GM04503 (cell line): ENCODE results near the gene MBD6.

Experiments used
- DNase-seq: peaks from one replicate; pipeline ENCODE4 v3.0.0-alpha.2; 2012; ENCODE audit warnings: low read depth

MBD6 gene

DNA sequence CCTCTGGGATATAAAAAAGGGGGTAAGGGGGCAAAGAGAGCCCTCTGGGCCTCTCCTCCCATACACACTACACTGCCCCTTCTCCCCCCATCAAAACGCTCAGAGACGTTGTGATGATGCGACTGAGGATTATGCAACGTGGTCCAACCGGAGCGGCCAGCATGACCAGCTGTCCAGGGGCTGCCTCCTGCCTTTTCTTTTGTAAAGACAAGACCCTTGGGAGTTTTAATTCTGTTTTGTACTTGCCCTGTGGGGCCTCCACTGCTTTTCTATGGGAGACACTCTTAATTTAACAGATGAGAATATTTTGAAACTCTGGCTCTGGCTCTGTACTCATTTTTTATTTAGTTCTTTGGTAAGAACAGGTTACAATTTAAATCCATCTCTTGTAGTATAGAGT is 7.2 kb downstream of the MBD6 start:
- no peak for DNase-seq

DNA sequence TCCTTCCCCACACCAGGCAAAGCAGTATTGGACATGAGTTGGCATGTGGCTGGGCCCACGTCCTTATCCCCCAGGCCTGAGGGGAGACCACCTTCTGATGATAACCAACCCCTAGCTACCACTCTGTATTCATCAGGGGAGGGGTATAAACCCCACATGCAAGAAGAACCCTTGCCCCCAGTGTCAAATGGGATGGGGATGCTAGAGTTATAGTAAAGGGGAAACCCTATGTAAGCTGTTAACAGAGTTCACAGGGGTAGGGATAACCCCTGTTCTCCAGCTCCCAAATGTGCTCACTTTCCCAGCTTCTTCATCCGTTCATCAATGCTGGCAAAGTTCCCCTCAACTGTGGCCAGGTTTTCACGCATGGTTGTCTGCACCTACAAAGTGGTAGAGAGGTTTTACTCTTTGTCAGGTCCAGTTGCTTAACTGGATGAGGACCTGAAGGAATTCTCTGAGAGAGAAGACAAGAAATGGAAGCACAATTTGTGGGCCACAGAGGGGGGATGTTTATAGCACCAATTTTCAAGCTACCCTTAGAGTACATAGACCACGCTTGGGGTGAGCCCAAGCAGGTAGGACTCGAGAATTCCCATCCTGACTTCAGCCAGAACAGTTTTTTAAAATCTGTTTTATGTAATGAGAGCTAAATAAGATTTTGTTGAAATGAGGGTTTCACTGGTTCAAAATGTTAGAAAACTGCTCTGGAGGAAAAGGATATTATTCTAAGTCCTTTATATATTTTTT is 7.9 kb downstream of the MBD6 start:
- no peak for DNase-seq

DNA sequence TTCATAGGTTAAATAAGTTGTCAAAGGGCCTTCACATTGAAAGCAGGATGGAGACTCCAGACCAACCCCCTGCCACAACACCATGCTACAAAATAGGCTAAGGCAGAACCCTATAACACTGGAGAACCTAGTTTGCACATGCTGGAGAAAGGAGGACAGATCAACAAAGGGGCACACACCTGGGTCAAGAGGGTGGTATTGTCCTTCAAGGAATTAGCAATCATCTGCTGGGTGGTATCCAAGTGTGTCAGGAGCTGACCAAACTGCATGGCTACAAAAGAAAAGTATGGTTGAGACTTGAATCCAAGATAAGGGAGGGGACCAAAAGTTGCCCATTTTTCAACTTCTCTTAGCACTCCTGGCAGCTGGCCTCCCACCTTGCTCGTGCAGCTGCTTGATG is 9.2 kb downstream of the MBD6 start:
- DNase-seq, result no peak

DNA sequence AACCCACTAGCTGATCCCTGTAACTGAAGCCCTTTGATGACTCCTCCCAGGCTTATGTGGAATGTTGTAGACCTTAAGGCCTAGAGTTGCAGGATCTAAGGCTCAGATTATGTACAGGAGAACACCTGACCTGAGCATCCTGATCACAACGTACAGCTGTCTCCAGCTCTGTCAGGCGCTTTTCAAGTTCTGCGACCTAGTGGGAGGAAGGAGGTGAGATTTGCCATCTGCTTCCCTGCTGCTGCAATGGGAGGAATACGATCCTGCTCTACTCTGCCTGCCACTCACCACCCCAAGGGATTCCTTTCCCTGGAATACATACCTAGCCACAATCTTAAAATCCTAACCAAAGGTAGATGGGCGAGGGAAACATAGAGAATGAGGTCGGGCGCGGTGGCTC is 10.5 kb downstream of the MBD6 start:
- no peak for DNase-seq

DNA sequence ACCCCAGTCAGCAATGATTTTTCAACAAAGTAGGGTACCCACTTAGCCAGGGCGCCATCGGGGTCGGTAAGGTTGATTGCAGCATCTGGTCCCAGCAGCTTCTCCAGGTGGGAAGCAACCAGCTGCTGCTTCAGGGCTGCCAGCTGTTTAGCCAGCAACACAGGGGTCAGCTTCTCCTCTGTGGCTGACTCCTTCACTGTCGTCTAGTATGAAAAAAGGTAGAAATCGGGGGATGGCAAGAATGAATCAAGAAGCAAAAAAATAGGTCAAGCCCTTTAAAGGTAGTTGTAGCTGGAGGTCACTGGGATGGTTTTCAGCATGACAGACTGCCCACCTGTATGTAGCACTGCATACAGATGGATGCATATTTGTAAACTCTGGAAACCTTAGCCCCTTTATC is 11.6 kb downstream of the MBD6 start:
- no peak for DNase-seq

DNA sequence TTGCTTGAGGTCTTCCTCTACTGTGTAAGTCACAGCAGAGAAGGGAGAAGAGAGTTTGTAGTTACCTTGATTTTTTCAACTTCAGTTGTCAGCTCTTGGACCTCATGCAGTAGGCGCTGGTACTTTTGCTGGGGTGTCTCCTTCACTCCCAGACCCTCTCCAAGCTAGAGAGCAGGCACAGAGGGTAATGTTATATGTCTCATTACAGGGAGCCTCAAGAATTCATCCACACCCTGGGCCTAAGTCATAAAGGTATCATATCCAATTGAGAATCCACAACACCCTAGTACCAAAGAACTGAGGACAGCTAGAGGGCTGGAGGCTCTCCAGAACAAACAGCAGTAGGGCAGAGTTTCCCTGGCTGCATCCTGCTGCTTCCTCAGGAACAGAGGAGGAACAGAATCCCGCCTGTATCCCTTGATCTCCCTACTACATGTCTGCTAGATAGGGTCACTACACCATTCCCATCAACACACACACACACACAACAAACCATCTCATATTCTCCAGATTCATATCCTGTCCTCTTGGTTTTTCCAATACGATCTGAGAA is 12.4 kb downstream of the MBD6 start:
- DNase-seq, result no peak

DNA sequence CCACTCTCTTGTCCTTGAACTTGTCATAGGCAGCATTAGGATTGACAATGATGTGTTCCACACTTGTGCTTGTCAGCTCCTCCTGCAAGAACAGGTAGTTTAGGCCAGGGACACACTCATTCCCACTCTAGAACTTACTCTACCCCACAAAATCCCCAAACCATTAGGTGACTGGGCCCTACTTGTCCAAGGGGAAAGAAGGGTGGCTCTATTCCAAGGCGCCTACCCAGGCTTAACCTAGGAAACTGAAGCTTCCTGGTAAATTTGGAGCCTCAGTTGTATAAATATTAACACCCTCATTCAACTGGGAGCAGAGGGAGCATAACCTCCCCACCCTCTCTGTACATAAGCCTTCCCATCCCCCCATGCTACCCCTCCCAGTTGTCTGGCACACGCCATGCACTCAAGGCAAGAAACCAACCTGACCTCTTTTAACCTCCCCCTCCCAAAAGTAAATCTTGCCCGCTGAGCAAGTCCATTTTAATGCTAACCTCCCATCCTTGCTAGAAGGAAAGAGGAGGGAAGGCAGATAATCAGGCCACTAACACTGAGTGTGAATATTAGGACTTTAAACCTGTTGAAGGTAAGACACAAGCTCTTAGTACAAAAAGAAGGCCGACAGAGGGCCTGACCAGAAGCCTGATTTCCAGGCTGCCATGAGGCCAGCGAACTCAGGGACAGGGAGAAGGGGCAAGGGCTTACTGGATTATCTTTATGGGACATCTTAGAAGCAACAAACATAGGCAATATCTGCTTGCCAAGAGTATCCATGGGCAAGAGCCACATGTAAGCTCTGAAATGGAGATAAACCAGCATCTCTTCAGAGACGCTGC is 13.4 kb downstream of the MBD6 start:
- DNase-seq, result no peak

DNA sequence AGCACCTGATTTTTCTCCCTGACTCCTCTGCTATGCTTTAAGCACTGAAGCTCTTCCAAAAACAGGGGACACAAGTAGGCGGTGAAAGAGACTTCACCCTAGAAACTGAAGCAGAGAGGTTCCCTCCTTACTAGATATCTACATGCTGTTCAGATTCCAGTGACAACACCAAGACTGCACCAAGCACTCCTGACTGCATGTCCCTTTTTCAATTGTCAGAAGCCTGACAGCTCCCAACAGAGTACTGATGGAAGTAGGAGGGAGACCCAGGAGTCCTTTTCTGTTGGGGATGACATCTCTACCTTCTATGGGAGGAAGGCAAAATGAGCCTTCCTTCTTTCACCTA is 13.9 kb downstream of the MBD6 start:
- DNase-seq, result no peak

DNA sequence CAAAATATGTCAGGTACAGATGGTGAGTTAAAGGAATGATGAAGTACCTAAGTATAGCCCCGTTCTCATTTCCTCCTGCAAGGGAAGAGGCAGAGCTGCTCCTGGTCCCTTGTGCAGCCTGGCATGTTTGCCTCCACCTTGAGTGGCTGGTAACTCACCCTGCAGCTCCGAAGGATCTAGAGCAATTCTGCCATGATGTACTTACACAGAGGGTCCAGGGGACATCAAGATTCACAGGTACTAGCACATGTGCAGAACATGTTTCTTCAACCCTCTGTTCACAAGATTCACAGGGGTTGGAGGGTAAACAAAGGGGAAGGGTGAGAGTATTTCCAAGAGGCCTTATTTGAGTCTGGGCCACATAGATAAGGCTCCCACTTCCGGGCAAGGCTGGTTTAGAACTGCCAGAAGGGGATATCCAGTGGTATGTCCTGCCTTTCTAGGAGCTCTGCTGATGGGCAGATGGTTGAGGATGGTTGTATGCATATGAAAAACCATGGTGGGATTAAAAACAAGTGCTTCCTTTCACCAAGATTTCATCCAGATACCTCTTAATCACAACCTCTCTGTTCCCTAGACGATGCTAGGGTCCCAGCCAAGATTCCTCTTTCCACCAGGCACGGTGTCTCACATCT is 16.6 kb downstream of the MBD6 start:
- DNase-seq, result no peak

DNA sequence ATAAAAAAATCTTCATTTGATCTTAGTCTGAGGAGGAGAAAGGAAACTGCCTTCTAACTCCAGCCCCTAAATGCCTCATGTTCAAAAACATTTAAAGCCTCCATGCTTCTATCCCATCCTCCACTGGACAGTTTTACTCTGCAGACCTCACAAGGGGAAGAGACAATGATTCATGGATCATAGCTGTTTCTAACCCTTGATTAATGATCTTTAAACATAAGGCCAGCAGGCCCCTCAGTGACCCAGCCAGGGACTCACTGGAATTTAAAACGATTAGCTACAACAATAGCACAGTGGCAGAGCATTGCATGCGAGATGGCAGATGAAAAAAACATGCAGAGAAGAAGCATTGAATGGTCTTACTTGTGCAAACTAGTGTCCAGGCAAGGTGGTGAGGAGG is 18.4 kb downstream of the MBD6 start:
- no peak for DNase-seq

DNA sequence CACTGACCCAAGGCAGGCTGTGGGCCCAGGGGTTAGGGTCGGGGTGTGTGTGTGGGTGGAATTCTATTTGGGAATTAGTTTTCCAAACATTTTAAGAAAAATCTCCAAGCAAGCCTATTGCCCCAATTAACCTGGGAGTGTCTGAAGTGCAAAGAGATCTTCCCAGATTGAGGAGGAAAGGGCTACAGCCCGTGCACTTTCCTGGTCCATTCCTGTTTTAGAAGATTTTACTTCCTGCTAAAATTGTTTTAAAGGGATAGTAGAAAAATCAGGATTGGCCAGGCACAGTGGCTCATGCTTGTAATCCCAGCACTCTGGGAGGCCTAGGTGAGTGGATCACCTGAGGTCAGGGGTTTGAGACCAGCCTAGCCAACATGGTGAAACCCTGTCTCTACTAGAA is 19.1 kb downstream of the MBD6 start:
- DNase-seq, result no peak

DNA sequence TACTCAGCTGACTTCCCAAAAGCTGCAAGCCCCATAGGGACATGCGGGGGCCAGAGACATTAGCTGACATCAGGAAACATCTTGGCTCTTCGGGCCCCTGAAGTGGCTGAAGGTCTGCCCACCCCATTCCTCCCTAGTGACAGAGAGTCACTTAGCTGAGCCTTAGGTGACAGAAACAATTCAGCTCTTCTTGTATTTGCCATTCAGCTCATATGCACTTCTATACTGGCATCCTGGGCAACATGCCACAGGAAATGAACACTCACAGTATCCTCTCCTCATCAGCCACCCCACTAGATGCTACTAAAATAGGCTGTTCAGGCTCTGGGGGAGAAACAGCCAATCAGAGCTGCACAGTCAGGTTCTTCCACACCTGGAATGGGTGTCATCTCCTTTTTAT is 21.0 kb downstream of the MBD6 start:
- no peak for DNase-seq

DNA sequence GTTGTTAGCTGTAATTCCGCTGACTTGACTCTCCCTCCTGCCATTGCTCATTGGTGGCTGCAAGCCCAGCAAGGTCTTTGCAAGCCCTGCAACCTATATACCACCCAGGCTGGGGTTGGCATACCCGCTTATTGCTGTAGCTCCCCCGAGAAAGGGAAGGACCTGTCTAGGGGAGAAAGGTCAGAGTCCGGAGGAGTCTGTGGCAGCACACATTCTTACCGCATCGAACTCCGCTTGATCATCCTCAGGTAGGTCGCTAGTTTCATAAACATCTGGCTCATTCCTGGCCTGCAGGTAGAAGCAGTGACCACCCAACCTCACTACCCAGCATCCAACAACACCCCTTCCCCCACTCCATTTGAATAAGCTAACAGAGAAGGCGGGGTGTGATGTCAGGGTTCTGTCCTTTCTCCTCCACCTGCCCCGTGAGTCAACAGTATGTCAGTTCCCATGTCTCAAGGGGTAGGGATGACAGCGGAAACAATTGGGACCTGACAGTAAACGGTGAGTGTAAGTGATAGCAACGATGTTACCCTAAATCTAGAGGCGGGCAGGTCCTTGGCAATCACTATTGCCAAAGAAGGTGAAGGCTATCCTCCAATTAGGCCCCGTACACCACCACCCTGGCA is 23.3 kb downstream of the MBD6 start:
- DNase-seq, result no peak

DNA sequence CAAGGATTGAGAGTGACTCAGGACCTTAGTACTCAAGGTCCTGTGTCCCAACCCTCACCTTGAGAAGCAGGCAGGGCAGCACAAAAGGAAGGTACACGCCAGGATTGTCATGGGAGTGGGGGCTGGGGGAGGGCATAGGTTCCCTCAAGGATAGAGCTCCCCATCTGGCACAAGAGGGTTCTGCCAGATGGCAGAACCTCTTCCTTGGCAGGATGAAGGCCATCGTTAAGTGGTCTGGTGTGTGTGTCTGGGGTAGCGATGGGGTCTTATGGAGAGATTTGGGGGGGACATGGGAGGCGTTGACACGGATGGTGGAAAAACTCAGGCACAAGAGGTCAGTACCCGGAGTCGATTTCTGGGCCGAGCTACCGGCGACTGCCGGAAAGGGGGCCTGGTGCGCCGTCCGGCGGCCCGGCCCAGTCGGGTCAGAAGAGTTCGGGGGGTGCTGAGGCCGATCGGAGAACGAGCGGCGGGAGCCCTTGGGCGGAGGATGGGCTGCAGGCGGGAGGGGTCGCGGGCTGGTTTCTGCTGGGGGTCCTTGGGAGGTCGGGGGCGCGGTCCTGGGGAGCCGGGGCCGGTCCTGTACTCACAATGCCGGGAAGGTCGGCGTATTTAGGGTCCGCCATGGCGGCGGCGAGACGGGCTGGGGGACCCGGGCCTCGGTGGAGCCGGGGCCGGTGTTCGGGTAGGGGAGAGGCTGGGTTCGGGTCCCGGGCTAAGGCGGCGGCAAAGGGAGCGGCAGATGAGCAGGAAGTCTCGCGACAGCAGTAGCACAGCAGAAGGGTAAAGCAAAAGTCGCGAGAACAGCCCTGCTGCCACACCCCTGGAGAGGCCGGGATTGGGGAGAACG is 24.0 kb downstream of the MBD6 start, which contains the start of gene DCTN2:
Gene DCTN2 (minus strand): TSS at position 755 of the 850 bp plus-strand sequence. CDS start 129 bp downstream, at position 626.
- peak; percentile 83 for DNase-seq

DNA sequence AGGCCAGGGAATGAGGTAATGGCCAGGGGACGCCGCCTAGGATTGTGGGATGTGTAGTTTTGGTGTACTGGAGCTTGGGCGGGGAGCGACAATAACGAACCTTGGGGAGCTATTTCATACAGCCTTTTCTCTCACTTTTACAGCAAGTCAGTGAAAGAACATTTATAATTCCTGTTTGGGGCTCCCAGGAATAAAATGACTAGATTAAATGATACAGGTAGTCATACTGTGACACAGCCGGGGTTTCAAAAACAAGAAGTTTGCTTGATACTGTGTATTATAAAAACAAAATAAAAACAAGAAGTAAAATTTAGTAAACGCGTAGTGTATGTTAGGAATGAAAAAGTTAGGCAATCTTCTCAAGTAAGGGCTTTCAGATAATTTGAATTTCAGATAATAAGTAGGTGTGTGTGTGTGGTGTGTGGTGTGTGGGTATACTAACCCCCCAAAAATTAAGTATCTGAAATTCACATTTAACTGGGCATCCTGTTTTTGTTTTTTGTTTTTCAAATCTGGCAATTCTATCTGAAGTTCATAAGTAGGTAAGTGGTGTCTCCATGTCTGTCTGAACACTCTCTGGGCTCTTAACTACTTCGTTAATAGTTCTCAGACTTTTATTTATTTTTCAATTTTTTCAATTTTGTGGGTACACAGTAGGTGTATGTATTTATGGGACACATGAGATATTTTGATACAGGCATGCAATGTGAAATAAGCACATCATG is 24.8 kb downstream of the MBD6 start:
- DNase-seq, result no peak

DNA sequence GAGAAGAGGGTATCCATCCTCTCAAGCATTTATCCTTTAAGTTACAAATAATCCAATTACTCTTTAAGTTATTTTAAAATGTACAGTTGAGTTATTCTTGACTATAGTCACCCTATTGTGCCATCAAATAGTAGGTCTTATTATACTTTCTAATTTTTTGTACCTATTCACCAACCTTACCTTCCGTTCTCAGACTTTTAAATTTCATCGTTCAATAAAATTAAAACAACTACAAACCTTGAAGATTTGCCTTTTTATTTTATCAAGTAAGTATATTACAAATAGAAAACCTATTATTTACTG is 25.3 kb downstream of the MBD6 start:
- no peak for DNase-seq

DNA sequence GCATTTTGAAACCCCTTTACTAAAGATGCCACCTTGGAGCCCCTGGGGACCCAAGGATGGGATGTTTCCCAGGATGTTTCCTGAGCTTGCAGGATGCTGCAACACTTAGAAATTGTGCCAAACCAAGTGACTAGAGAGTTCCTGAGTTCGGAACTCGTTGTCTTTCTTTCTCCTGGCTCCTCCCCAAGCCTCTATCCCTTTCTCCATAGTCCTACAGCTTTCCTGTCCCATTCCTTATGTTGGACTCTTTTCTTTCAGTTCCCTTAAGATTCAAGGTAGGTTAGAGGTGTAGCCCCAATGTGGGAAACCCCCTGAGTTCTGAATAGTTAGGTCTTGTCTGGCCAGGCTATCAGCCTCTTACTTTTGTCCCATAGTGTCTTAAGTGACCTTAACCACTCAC is 25.9 kb downstream of the MBD6 start:
- DNase-seq, result no peak

DNA sequence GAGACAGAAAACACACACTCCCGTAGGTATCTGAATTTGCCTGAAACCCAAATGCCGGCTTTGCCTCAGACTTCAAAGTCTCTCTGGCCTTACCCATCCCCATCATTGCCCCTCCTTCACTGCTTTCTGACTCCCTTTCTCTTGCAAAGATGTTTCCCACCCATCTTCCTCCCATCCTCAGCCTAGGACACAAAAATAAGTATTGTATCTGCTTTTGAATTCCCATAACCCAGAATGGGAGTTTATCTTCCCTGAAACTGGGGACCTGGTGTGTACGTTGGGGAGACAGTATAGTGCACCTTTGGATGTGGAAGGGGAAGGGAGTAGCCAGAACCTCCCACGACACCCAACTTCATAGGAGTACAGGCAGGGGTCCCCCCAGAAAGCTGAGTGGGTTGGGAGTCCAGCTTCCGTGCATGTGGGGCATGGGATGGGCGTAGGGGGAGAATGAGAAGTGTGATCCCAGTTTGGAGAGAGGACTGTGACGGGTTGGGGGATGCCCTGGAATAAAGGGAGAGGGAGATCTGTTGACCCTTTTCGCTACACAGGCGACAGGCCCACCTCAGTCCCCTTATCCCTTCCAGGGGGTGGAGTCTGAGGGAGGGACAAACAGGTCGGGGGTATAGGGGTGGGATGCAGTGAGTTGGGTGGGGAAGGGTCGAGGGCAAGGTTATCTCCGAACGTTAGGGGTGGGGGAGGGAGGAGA is 26.7 kb downstream of the MBD6 start:
- DNase-seq, result no peak

DNA sequence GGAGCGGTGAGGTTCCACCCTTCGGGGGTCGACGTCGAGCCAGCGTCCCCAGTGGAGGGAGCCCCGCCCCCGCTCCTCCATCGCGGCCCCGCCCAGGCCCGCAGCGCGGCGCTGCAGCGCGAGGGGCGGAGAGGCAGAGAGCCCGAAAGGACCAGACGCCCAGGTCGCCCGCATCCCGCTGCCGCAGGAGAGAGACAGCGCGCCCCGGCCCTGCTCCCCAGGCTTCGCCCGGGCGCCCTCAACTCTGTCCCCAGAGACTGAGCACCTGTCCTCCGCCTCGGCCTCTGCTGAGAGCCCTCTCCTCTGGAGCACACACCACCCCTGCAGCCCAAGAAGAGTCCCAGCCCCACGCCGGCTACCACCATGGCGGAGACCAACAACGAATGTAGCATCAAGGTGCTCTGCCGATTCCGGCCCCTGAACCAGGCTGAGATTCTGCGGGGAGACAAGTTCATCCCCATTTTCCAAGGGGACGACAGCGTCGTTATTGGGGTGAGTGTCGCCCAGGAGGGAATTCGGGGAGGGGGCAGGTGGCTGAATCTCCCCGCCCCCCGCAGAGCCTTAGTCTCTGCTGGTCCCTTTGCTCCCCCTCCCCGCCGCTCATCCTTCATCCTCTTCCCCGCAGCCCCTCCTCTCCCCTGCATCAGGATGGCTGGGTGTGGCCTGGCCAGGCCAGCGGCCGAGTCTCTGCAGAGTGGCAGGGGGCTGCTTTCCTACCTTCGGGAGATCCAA is 27.5 kb downstream of the MBD6 start, which contains the start of gene KIF5A:
Gene KIF5A (plus strand): TSS at position 136 of the 732 bp plus-strand sequence. CDS start 228 bp downstream, at position 364.
- no peak for DNase-seq
